HAP-1 (cell line): ENCODE data around the gene TOM1.
"Not testable (repeated sequence)": the region's sequence is repeated elsewhere in the genome, so short reads cannot be mapped to it uniquely, and the experiment has no call there.

Experiments used
- DNase-seq, 2 experiments: peaks; one replicate each; pipeline ENCODE4 v3.0.0-alpha.2; 2016 to 2020; ENCODE audit warnings: low spot score in 2 of 2
- H3K27me3 ChIP-seq: fragments of 250-450 bp; sonication (Bioruptor Pico); 2 replicates; pipeline ENCODE4 v1.5.1; 2020; ENCODE audit warnings: low read depth, mild to moderate bottlenecking, moderate library complexity
- H3K36me3 ChIP-seq: fragments of 250-450 bp; sonication (Bioruptor Pico); replicated peaks from 2 replicates; pipeline ENCODE4 v1.5.1; 2020; ENCODE audit warnings: mild to moderate bottlenecking
- H3K4me1 ChIP-seq: fragments of 250-450 bp; sonication (Bioruptor Pico); 2 replicates; pipeline ENCODE4 v1.5.1; 2020; ENCODE audit warnings: mild to moderate bottlenecking
- H3K4me3 ChIP-seq: fragments of 250-450 bp; sonication (Bioruptor Pico); 2 replicates; pipeline ENCODE4 v1.5.1; 2020; ENCODE audit warnings: mild to moderate bottlenecking, moderate library complexity
- H3K9me3 ChIP-seq: fragments of 250-450 bp; sonication (Bioruptor Pico); 2 replicates; pipeline ENCODE4 v1.5.1; 2020; ENCODE audit warnings: mild to moderate bottlenecking, moderate library complexity
- in situ Hi-C: fragments of 300-500 bp; cut with MboI; formaldehyde crosslinking; loops from 3 replicates; pipeline ENCODE4 v1.14.3; 2020; ENCODE audit warnings: low sequenced_read_pairs, inconsistent platforms, mixed read lengths

The TOM1 gene

DNA sequence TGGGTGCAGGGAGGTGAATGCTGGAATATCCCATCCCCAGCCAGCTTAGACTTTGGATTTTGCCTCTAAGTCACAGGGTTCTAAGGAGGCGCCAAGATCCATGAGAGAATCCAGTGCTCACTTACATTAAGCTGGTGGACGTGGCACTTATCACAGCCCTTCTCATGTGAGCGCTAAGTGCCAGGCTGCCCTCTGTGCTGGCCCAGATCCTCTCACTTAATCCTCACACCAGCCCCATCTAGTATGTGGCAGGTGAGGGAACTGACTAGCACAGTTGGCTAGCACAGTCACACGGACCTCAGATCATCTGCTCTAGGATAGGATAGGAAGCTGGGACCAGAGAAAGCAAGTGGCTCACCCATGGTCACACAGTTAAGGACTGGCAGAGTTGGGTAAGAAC is 84.8 kb downstream of the TOM1 start:
- in situ Hi-C loops, result no loop called here

GRCh38 chr22:35384975-35385588 is 85.4 kb downstream of the TOM1 start:
- in situ Hi-C loops, result no loop called here
- no peak for DNase-seq
- H3K9me3 ChIP-seq, result no peaks in the 10 kb centered on the region
- H3K27me3 ChIP-seq, result no peaks in the 10 kb centered on the region
- H3K4me1 ChIP-seq, result peaks cover 16% of the 10 kb centered on the region
- no peak overlapping the region for H3K4me3 ChIP-seq
- peaks cover 9% of the 10 kb centered on the region for H3K36me3 ChIP-seq

More for the DNA sequence above, 84.8 kb downstream of the TOM1 start:
- H3K27me3 ChIP-seq, result no peaks in the 10 kb centered on the region
- no peaks in the 10 kb centered on the region for H3K9me3 ChIP-seq
- DNase-seq, result no peak
- H3K36me3 ChIP-seq, result peaks cover 6% of the 10 kb centered on the region
- H3K4me3 ChIP-seq, result no peak overlapping the region
- peaks cover 16% of the 10 kb centered on the region for H3K4me1 ChIP-seq

- in situ Hi-C loops, result no loop called here
- Histone ChIP-seq H3K27me3 (no peaks in the 10 kb centered on the region), H3K9me3 (no peaks in the 10 kb centered on the region), H3K36me3 (peaks cover 11% of the 10 kb centered on the region), H3K4me3 (no peak overlapping the region), H3K4me1 (peaks cover 3% of the 10 kb centered on the region)
- DNase-seq, result no peak
Measured at GRCh38 chr22:35386670-35387288, 87.1 kb downstream of the TOM1 start.

DNA sequence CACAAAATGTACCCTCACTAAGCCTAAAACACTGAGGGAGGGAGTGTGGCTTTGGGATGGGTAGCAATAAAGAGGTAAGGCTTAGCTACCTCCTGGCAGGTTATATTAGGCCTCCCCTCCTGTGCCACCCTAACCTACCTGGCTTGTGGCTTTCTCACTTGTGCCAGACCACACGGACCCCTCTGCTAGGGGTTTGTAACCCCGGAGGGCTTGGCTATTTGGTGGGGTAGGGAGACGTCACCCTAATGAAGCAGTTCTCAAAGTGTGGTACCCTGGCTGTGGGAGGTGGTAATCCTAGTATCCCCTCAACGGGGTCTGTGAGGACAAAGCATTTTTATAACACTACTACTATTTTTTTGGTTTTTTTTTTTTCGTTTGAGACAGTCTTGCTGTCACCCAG is 91.2 kb downstream of the TOM1 start:
- H3K4me3 ChIP-seq, result no peak overlapping the region
- H3K36me3 ChIP-seq, result peaks cover 11% of the 10 kb centered on the region
- no peak for DNase-seq
- H3K9me3 ChIP-seq, result no peaks in the 10 kb centered on the region
- H3K4me1 ChIP-seq, result no peaks in the 10 kb centered on the region
- no peaks in the 10 kb centered on the region for H3K27me3 ChIP-seq
- in situ Hi-C loops, result no loop called here

DNA sequence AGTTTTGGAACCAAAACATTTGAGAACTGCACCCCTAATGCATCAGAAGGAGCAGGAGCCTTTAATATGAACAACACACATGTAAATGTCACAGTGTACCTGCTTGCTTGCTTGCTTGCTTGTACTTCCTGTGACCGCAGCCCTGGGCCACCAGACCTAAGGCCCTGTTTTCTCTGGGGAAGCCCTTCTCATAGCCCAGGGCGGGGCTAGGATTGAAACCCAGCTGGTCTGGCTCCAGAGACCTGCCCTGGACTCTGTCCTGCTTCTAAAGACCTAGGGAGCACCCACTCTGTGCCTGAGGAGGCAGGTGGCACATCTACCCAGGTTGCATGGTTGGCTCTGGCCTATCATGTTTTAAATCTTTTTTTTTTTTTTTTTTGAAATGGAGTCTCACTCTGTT is 92.7 kb downstream of the TOM1 start:
- DNase-seq, result no peak
- Histone ChIP-seq H3K4me1 (no peaks in the 10 kb centered on the region), H3K36me3 (peaks cover 6% of the 10 kb centered on the region; the same call in 1 of the 2 replicates), H3K27me3 (no peaks in the 10 kb centered on the region), H3K9me3 (no peaks in the 10 kb centered on the region), H3K4me3 (no peak overlapping the region)
- in situ Hi-C loops, result no loop called here

GRCh38 chr22:35393116-35394010 is 93.7 kb downstream of the TOM1 start:
- H3K9me3 ChIP-seq, result no peaks in the 10 kb centered on the region
- H3K27me3 ChIP-seq, result no peaks in the 10 kb centered on the region
- H3K4me3 ChIP-seq, result no peak overlapping the region
- peaks cover 6% of the 10 kb centered on the region; the same call in 1 of the 2 replicates for H3K36me3 ChIP-seq
- no peaks in the 10 kb centered on the region for H3K4me1 ChIP-seq
- no peak for DNase-seq
- in situ Hi-C loops, result no loop called here

- no peak for DNase-seq
- in situ Hi-C loops, result no loop called here
Measured at GRCh38 chr22:35394011-35394312, 94.3 kb downstream of the TOM1 start.

DNA sequence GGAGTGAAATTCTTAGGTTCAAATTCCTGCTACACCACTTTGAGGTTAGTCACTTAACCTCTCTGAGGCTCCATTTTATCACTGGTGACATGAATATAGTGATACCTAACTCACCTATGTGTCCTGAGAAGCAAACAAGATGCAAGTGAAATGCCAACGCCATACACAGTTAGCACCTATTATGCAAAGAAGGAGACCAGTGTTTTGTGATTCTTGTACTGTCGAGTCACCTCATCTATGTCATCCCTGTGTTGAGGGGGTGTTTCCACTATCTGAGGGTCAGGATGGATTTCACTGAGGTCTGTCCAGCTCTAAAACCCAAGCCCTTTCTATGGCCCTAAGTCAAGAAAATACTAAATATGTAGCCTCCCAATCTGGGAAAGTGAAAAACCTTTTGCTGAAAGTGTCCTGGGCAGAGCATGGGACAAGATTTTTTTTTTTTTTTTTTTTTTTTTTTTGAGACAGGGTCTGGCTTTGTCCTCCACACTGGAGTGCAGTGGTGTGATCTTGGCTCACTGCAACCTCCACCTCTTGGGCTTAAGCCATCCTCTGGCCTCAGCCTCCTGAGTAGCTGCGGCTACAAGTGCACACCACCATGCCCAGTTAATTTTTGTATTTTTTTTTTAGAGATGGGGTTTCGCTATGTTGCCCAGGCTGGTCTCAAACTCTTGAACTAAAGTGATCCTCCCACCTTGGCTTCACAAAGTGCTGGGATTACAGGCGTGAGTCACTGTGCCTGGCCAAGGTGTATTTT is 95.3 kb downstream of the TOM1 start:
- H3K4me3 ChIP-seq, result no peak overlapping the region
- H3K9me3 ChIP-seq, result no peaks in the 10 kb centered on the region
- peaks cover 2% of the 10 kb centered on the region; the same call in 1 of the 2 replicates for H3K36me3 ChIP-seq
- H3K4me1 ChIP-seq, result peaks cover 7% of the 10 kb centered on the region
- DNase-seq, result no peak
- in situ Hi-C loops, result no loop called here
- H3K27me3 ChIP-seq, result no peaks in the 10 kb centered on the region

More at GRCh38 chr22:35394011-35394312, 94.3 kb downstream of the TOM1 start:
- Histone ChIP-seq H3K36me3 (peaks cover 6% of the 10 kb centered on the region; the same call in 1 of the 2 replicates), H3K4me1 (peaks cover 2% of the 10 kb centered on the region), H3K9me3 (no peaks in the 10 kb centered on the region), H3K4me3 (no peak overlapping the region), H3K27me3 (no peaks in the 10 kb centered on the region)

GRCh38 chr22:35396622-35397021 is 96.9 kb downstream of the TOM1 start:
- peaks cover 14% of the 10 kb centered on the region for H3K4me1 ChIP-seq
- H3K4me3 ChIP-seq, H3K27me3 ChIP-seq, H3K9me3 ChIP-seq, DNase-seq, in situ Hi-C loops, H3K36me3 ChIP-seq: not testable (repeated sequence)

GRCh38 chr22:35397095-35397904 is 97.6 kb downstream of the TOM1 start:
- H3K4me1 ChIP-seq, result peaks cover 17% of the 10 kb centered on the region
- DNase-seq, result no peak
- no peaks in the 10 kb centered on the region for H3K9me3 ChIP-seq
- no peaks in the 10 kb centered on the region for H3K27me3 ChIP-seq
- peaks cover 11% of the 10 kb centered on the region for H3K36me3 ChIP-seq
- no peak overlapping the region for H3K4me3 ChIP-seq
- in situ Hi-C loops, result no loop called here
